T47D (cell line): ENCODE data around the gene ARRDC3.
"Not testable (repeated sequence)": the region's sequence is repeated elsewhere in the genome, so short reads cannot be mapped to it uniquely, and the experiment has no call there.

ENCODE experiments used
- DNase-seq, 2 experiments: peaks; one replicate each; pipeline versions ENCODE4 v3.0.0 to v3.0.0-alpha.2; 2011 to 2012; ENCODE audit warnings: low read depth in 1 of 2, low spot score in 1 of 2
- JUND ChIP-seq: IDR thresholded peaks from 2 replicates; pipeline ENCODE4 v1.6.1; 2012; ENCODE audit warnings: low read depth
- in situ Hi-C: cut with HindIII; loops from 2 replicates; pipeline ENCODE4 v1.10.0; 2016; ENCODE audit warnings: low sequenced_read_pairs, low pct_unique_long_range_greater_than_20kb

Gene ARRDC3

DNA sequence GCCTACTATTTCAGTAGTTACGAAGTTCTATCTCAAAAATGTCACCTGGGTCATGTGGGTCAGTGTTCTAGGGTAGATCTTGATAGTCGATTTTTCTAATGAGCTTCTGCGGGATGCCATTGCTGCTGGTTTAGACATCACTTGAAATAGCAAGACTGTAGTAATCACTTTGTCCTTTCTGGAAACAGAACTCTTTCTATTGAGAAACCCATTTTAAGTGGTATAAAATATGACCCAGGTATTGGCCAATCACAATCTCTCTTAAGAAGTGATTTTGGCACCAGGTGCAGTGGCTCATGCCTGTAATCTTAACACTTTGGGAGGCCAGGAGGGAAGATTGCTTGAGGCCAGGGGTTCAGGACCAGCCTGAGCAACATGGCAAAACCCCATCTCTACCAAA is 17.6 kb downstream of the ARRDC3 start:
- TF ChIP-seq JUND = no peak
- in situ Hi-C loops = no loop called here
- DNase-seq = no peak

GRCh38 chr5:91362935-91363334 is 20.2 kb downstream of the ARRDC3 start:
- in situ Hi-C loops = no loop called here
- no peak for TF ChIP-seq JUND
- DNase-seq = peak in 1 of 2 experiments; percentile 35

- no peak for TF ChIP-seq JUND
- DNase-seq = no peak
- in situ Hi-C loops = no loop called here
Observed at GRCh38 chr5:91361790-91362189, 21.3 kb downstream of the ARRDC3 start.

DNA sequence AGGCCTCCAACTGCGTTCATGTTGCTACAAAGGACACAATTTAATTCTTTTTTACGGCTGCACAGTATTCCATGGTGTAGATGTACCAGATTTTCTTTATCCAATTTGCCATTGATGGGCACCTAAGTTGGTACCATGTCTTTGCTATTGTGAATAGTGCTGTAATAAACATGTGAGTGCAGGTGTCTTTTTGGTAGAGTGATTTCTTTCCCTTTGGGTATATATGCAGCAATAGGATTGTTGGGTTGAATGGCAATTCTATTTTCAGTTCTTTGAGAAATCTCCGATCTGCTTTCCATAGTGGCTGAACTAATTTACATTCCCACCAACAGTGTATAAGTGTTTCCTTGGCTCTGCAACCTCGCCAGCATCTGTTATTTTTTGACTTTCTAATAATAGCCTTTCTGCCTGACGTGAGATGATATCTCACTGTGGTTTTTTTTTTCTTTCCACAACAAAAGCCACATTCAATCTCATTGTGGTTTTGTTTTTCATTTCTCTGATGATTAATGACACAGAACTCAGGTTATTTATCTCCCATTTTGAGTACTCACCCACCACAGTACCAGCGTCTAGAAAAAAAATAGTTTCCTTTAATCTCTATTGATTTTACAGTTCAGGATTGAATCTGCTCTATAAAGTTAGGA is 21.9 kb downstream of the ARRDC3 start:
- in situ Hi-C loops = no loop called here
- TF ChIP-seq JUND = no peak
- no peak for DNase-seq

DNA sequence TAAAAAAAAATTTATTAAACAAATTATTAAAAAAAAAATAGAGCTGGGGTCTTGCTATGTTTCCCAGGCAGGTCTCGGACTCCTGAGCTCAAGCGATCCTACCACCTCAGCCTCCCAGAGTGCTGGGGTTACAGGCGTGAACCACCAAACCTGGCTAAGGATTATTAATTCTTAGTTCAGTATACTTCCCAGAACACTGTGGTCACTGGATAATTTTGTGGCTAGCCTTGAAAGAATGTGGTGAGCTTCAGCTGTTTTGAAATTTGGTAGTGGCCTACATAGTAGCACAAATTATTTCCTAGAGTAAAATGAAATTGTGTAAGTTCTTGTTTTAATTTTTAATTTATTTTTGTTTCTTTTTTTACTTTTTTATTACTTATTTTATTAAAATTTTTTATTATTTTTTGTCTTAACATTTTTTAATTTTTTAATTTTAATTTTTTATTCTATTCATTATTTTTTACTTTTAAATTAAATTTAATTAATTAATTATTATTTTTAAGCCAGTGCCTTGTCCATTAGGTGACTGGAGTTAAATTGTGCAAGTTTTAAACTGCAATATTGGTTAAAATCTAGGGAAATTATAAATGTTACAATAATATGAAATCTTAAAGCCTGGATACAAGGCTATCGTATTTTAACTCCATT is 23.0 kb downstream of the ARRDC3 start:
- no peak for DNase-seq

GRCh38 chr5:91357806-91358205 is 25.3 kb downstream of the ARRDC3 start:
- in situ Hi-C loops = no loop called here
- no peak for TF ChIP-seq JUND
- DNase-seq = no peak

More for the DNA sequence above, 23.0 kb downstream of the ARRDC3 start:
- TF ChIP-seq JUND = no peak
- in situ Hi-C loops = no loop called here

DNA sequence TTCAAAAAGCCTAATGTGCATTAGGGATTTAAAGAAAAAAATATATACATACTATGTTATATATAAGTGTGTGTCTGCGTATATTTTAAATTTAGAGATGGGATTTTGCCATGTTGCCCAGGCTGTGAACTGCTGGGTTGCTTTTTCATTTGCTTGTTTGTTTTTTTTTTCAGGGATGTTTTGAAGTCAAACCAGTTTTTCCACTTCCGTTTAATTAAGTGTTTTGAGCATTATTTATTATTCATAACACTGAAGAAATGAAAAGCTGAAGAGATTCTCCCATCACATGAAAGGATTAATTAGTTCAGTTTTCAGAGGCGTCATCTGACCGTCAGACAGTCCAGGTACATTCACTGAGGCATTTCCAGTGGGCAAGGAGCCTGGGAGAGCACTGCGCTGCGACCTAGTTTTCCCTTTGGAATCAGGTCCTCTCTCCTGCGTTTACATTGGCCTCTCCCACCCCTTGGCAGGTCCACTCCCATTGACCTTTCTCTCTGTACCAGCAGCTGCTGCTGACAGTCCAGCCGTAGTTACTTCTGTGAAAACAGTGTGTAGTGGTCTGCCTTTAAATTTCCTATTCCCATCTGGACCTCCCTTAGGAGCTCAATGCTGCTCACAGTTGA is 26.0 kb downstream of the ARRDC3 start:
- TF ChIP-seq JUND = no peak
- DNase-seq = peak in 1 of 2 experiments; percentile 49
- in situ Hi-C loops = no loop called here

GRCh38 chr5:91354867-91355266 is 28.2 kb downstream of the ARRDC3 start:
- in situ Hi-C loops, DNase-seq: not testable (repeated sequence)

DNA sequence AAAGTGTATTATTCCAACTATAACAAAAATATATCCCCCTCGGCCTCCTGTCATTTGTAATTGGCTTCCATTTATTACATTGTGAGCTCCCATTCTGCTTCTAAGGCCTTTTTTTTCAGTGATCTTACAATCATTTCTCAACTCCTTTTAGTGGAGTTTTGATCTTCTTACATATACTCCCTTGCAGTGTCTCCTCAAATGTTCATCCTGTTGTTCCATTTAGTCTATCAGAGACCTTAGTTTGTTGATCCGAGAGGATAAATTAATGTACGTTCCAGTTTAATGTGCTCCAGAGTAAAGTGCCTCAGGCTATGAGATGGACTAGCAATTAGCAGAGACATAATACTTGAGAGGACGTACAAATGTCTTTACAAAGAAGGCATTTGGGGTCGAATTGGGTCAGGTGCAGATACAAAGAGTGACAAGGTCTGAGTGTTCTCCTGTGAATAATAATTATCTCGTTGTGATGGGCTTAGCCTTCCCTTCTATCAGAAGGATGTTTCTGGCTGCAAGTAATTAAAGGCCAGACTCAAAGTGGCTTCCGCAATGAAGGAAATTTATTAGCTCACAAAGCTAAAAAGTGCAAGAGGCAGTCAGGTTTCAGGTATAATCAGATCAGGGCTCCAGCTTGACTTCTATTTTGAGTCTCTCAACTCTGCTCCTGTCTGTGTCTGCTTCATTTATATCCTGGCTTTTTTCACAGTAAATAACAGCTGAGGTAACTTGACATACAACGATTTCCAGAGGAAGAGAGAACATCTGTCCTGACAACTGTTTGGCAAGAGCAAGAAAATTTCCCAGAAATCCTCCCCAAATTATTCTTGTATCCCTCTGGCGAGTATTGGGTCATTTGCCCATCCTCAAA is 30.1 kb downstream of the ARRDC3 start:
- in situ Hi-C loops = no loop called here
- TF ChIP-seq JUND = no peak
- no peak for DNase-seq

- in situ Hi-C loops = no loop called here
- TF ChIP-seq JUND = no peak
- no peak for DNase-seq
Observed at GRCh38 chr5:91345461-91345860, 37.7 kb downstream of the ARRDC3 start.

DNA sequence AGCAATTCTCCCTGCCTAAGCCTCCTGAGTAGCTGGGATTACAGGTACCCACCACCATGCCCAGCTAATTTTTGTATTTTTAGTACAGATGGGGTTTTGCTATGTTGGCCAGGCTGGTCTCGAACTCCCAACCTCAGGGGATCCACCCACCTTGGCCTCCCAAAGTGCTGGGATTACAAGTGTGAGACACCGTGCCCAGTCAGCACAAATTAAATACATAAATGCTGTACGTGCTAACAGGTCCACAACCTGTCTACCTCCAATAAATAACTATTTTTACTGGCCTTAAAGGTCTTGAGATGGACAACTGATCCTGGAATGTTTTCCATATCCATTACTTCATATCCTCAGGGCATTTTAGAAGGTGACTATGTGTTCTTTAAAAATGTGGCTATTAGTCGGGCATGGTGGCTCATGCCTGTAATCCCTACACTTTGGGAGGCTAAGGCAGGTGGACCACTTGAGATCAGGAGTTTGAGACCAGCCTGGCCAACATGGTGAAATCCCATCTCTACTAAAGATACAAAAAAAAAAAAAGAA is 38.4 kb downstream of the ARRDC3 start:
- in situ Hi-C loops, DNase-seq: not testable (repeated sequence)

- no peak for DNase-seq
- no peak for TF ChIP-seq JUND
- in situ Hi-C loops = no loop called here
Observed at GRCh38 chr5:91343916-91344315, 39.2 kb downstream of the ARRDC3 start.

DNA sequence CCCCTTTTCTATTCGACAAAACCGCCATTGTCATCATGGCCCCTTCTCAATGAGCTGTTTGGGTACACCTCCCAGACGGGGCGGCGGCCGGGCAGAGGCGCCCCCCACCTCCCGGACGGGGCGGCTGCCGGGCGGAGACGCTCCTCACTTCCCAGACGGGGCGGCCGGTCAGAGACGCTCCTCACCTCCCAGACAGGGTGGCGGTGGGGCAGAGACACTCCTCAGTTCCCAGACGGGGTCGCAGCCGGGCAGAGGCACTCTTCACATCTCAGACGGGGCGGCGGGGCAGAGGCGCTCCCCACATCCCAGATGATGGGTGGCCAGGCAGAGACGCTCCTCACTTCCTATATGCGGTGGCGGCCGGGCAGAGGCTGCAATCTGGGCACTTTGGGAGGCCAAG is 40.2 kb downstream of the ARRDC3 start:
- DNase-seq, in situ Hi-C loops: not testable (repeated sequence)
